SK-N-SH treated with all-trans-retinoic acid at 6 μM for 48 hours (cell line): ENCODE results near the gene STKLD1.

Experiments used
- ATAC-seq: fragments of 200-7000 bp; cut with Tn5 transposase; 3 replicates; pipeline ENCODE4 v1.9.1; 2020; ENCODE audit warnings: mild to moderate bottlenecking, moderate library complexity
- ARNTL ChIP-seq: fragments of 450-650 bp; formaldehyde crosslinking; IDR thresholded peaks from 2 replicates; pipeline ENCODE4 v1.5.0; 2020; ENCODE audit warnings: low read depth, mild to moderate bottlenecking, moderate library complexity, borderline replicate concordance
- BACH2 ChIP-seq: fragments of 250-450 bp; sonication (Bioruptor Pico); IDR thresholded peaks from 2 replicates; pipeline ENCODE4 v1.9.0; 2021; ENCODE audit warnings: mild to moderate bottlenecking, borderline replicate concordance
- CREB5 ChIP-seq: fragments of 250-450 bp; sonication (Bioruptor Pico); IDR thresholded peaks from 2 replicates; pipeline ENCODE4 v1.5.1; 2020; ENCODE audit warnings: low read depth, mild to moderate bottlenecking, moderate library complexity
- CSDC2 ChIP-seq: fragments of 250-450 bp; sonication (Bioruptor Pico); IDR thresholded peaks from 2 replicates; pipeline ENCODE4 v1.5.0; 2020; ENCODE audit warnings: mild to moderate bottlenecking, moderate library complexity
- GLIS3 ChIP-seq: fragments of 250-450 bp; sonication (Bioruptor Pico); IDR thresholded peaks from 2 replicates; pipeline ENCODE4 v1.5.0; 2020; ENCODE audit warnings: mild to moderate bottlenecking, moderate library complexity
- OSR1 ChIP-seq: fragments of 250-450 bp; sonication (Bioruptor Pico); IDR thresholded peaks from 2 replicates; pipeline ENCODE4 v1.8.0; 2022; ENCODE audit warnings: moderate library complexity, mild to moderate bottlenecking, inconsistent platforms
- PATZ1 ChIP-seq: fragments of 250-450 bp; sonication (Bioruptor Pico); IDR thresholded peaks from 2 replicates; pipeline ENCODE4 v1.8.0; 2020; ENCODE audit warnings: mild to moderate bottlenecking, moderate library complexity, borderline replicate concordance
- POU6F1 ChIP-seq: fragments of 250-450 bp; sonication (Bioruptor Pico); IDR thresholded peaks from 2 replicates; pipeline ENCODE4 v1.8.0; 2021; ENCODE audit warnings: low read depth, mild to moderate bottlenecking, moderate library complexity, borderline replicate concordance
- RARB ChIP-seq: fragments of 250-450 bp; sonication (Bioruptor Pico); IDR thresholded peaks from 2 replicates; pipeline ENCODE4 v1.8.0; 2021; ENCODE audit warnings: mild to moderate bottlenecking, moderate library complexity
- SNAI2 ChIP-seq: fragments of 250-450 bp; sonication (Bioruptor Pico); IDR thresholded peaks from 2 replicates; pipeline ENCODE4 v1.5.0; 2020; ENCODE audit warnings: mild to moderate bottlenecking, moderate library complexity
- TCF4 ChIP-seq: fragments of 250-450 bp; sonication (Bioruptor Pico); IDR thresholded peaks from 2 replicates; pipeline ENCODE4 v1.8.0; 2021; ENCODE audit warnings: mild to moderate bottlenecking, moderate library complexity, borderline replicate concordance
- TOX ChIP-seq: fragments of 250-450 bp; sonication (Bioruptor Pico); IDR thresholded peaks from 2 replicates; pipeline ENCODE4 v1.8.0; 2021; ENCODE audit warnings: mild to moderate bottlenecking, moderate library complexity, borderline replicate concordance
- ZFP3 ChIP-seq: fragments of 250-450 bp; sonication (Bioruptor Pico); IDR thresholded peaks from 2 replicates; pipeline ENCODE4 v1.5.0; 2020; ENCODE audit warnings: mild to moderate bottlenecking, moderate library complexity
- ZFP30 ChIP-seq: fragments of 450-650 bp; formaldehyde crosslinking; IDR thresholded peaks from 2 replicates; pipeline ENCODE4 v1.5.0; 2022; ENCODE audit warnings: mild to moderate bottlenecking, moderate library complexity
- ZNF565 ChIP-seq: fragments of 450-650 bp; formaldehyde crosslinking; conservative IDR thresholded peaks from 2 replicates; pipeline ENCODE4 v1.5.0; 2020; ENCODE audit warnings: low read depth, mild to moderate bottlenecking, moderate library complexity
- ZNF70 ChIP-seq: fragments of 450-650 bp; formaldehyde crosslinking; IDR thresholded peaks from 2 replicates; pipeline ENCODE4 v1.5.0; 2020; ENCODE audit warnings: mild to moderate bottlenecking, moderate library complexity
- ZNF8 ChIP-seq: fragments of 450-650 bp; formaldehyde crosslinking; IDR thresholded peaks from 2 replicates; pipeline ENCODE4 v1.5.0; 2020; ENCODE audit warnings: mild to moderate bottlenecking, moderate library complexity

STKLD1 gene

GRCh38 chr9:133356391-133357091 is 19.6 kb upstream of the STKLD1 start, which contains the start of the genes SURF1 and SURF2 (continued):
- no peak for TF ChIP-seq ARNTL
- TF ChIP-seq, all 23 proteins: peak for 0

- no peak for ATAC-seq
- no peak for TF ChIP-seq RARB
Measured at GRCh38 chr9:133357656-133358055, 18.5 kb upstream of the STKLD1 start.

- TF ChIP-seq ZNF565 (CRISPR knock-in tag) (no peak), RARB (no peak), TCF4 (CRISPR knock-in tag) (no peak), CREB5 (CRISPR knock-in tag) (no peak), CSDC2 (no peak), ZNF70 (CRISPR knock-in tag) (no peak), ZFP30 (CRISPR knock-in tag) (no peak), PATZ1 (CRISPR knock-in tag) (no peak), SNAI2 (CRISPR knock-in tag) (no peak), TOX (no peak), GLIS3 (CRISPR knock-in tag) (no peak), ZNF8 (CRISPR knock-in tag) (no peak), POU6F1 (CRISPR knock-in tag) (no peak)
- peak; percentile 3; the same call in 1 of the 3 replicates for ATAC-seq
Measured at GRCh38 chr9:133359399-133360175, 16.6 kb upstream of the STKLD1 start.

GRCh38 chr9:133360400-133361393 is 15.5 kb upstream of the STKLD1 start:
- TF ChIP-seq GLIS3 (CRISPR knock-in tag) (no peak), BACH2 (CRISPR knock-in tag) (no peak), POU6F1 (CRISPR knock-in tag) (no peak), OSR1 (CRISPR knock-in tag) (no peak), ZNF565 (CRISPR knock-in tag) (no peak), ZFP3 (no peak), ZNF70 (CRISPR knock-in tag) (no peak), ARNTL (no peak), RARB (no peak), PATZ1 (CRISPR knock-in tag) (no peak), SNAI2 (CRISPR knock-in tag) (no peak), ZFP30 (CRISPR knock-in tag) (no peak), CSDC2 (no peak)
- TF ChIP-seq, all 23 proteins: peak for 0
- ATAC-seq: no peak
